IMR-90 (cell line): ENCODE data around the gene DHX38. TPM values are rescaled to one million over a fixed set of nuclear protein-coding genes. Genes with fewer than 3 reads are reported as not detected.

Experiments used
- ATAC-seq: fragments of 200-7000 bp; cut with Tn5 transposase; 2 replicates; pipeline ENCODE4 v1.9.1; 2020; ENCODE audit warnings: low read depth, mild to moderate bottlenecking, moderate library complexity
- BruUV-seq: library from RNA; stranded (reverse); fragments of 400-500 nt; replicated peaks from 2 replicates; lab custom pipeline; 2021; lab: Mats Ljungman, UMichigan
- CTCF ChIA-PET: fragments of 300-600 bp; formaldehyde crosslinking; extraction: SDS; loops from one replicate; lab custom pipeline; 2021; ENCODE audit warnings: antibody characterized with exemption; lab: Yijun Ruan, JAX
- POLR2A ChIA-PET: fragments of 300-600 bp; sonication (Branson Sonifier 250); formaldehyde crosslinking; loops from one replicate; lab custom pipeline; 2022; ENCODE audit warnings: antibody characterized with exemption; ENCODE audit not compliant: unreplicated experiment; lab: Charles Lee
- DNase-seq: peaks from one replicate; pipeline ENCODE4 v3.0.0; 2013
- H2AFZ ChIP-seq: replicated peaks from 2 replicates; pipeline ENCODE3; 2013; ENCODE audit warnings: low read length, mild to moderate bottlenecking; ENCODE audit not compliant: poor library complexity
- H2AK5ac ChIP-seq: 2 replicates; pipeline ENCODE4 v1.6.1; 2013; ENCODE audit warnings: low read depth, low read length, inconsistent platforms
- H2AK9ac ChIP-seq: replicated peaks from 2 replicates; pipeline ENCODE3; 2013; ENCODE audit warnings: mild to moderate bottlenecking, low read depth, low read length, moderate library complexity; ENCODE audit not compliant: poor library complexity
- H2BK120ac ChIP-seq: 2 replicates; pipeline ENCODE4 v1.6.1; 2013; ENCODE audit warnings: low read depth, low read length, inconsistent platforms
- H2BK15ac ChIP-seq: 3 replicates; pipeline ENCODE4 v1.6.1; 2013; ENCODE audit warnings: low read depth, low read length, inconsistent platforms
- H2BK20ac ChIP-seq: 2 replicates; pipeline ENCODE4 v1.6.1; 2013; ENCODE audit warnings: low read depth, mild to moderate bottlenecking, inconsistent platforms, low read length, moderate library complexity
- H2BK5ac ChIP-seq: 2 replicates; pipeline ENCODE4 v1.6.1; 2013; ENCODE audit warnings: mild to moderate bottlenecking, low read depth, low read length, inconsistent platforms; ENCODE audit not compliant: poor library complexity, severe bottlenecking
- H3K14ac ChIP-seq: replicated peaks from 2 replicates; pipeline ENCODE4 v1.6.1; 2013; ENCODE audit warnings: low read depth, low read length, inconsistent platforms
- H3K18ac ChIP-seq: 2 replicates; pipeline ENCODE4 v1.6.1; 2013; ENCODE audit warnings: low read depth, low read length, control low read depth
- H3K23ac ChIP-seq: 2 replicates; pipeline ENCODE4 v1.6.1; 2013; ENCODE audit warnings: low read depth, low read length, inconsistent platforms
- H3K27ac ChIP-seq: 2 replicates; pipeline ENCODE4 v1.5.1; 2013; ENCODE audit warnings: mild to moderate bottlenecking, control low read depth, low read length; ENCODE audit not compliant: insufficient read depth
- H3K27me3 ChIP-seq: 2 replicates; pipeline ENCODE4 v1.6.1; 2013; ENCODE audit warnings: low read length; ENCODE audit not compliant: control insufficient read depth, insufficient read depth
- H3K36me3 ChIP-seq: 2 replicates; pipeline ENCODE4 v1.6.1; 2013; ENCODE audit warnings: low read length, mixed read lengths; ENCODE audit not compliant: control insufficient read depth, insufficient read depth
- H3K4ac ChIP-seq: 2 replicates; pipeline ENCODE4 v1.6.1; 2013; ENCODE audit warnings: low read depth, low read length, inconsistent platforms
- H3K4me1 ChIP-seq: 2 replicates; pipeline ENCODE4 v1.6.1; 2013; ENCODE audit warnings: low read length, mixed read lengths; ENCODE audit not compliant: control insufficient read depth, insufficient read depth
- H3K4me2 ChIP-seq: 2 replicates; pipeline ENCODE4 v1.6.1; 2013; ENCODE audit warnings: low read depth, mild to moderate bottlenecking, control low read depth, low read length, moderate library complexity
- H3K4me3 ChIP-seq: 2 replicates; pipeline ENCODE4 v1.5.1; 2013; ENCODE audit warnings: low read depth, mild to moderate bottlenecking, control low read depth, low read length, moderate library complexity; ENCODE audit not compliant: insufficient read depth
- H3K56ac ChIP-seq: 2 replicates; pipeline ENCODE4 v1.6.1; 2013; ENCODE audit warnings: low read length, inconsistent platforms; ENCODE audit not compliant: insufficient read depth; ENCODE audit errors: extremely low read depth
- H3K79me1 ChIP-seq, 2 experiments: 2 replicates each; pipeline ENCODE4 v1.6.1; 2013; ENCODE audit warnings: low read length in 2 of 2, inconsistent platforms in 1 of 2, low read depth in 1 of 2
- H3K9ac ChIP-seq: 2 replicates; pipeline ENCODE4 v1.6.1; 2013; ENCODE audit warnings: low read depth, low read length, control low read depth
- H3K9me1 ChIP-seq: 2 replicates; pipeline ENCODE4 v1.6.1; 2013; ENCODE audit warnings: low read length, inconsistent platforms; ENCODE audit not compliant: insufficient read depth
- H3K9me3 ChIP-seq: 2 replicates; pipeline ENCODE4 v1.6.1; 2013; ENCODE audit warnings: low read length; ENCODE audit not compliant: control insufficient read depth, insufficient read depth
- H4K20me1 ChIP-seq: 2 replicates; pipeline ENCODE4 v1.6.1; 2013; ENCODE audit warnings: low read length, inconsistent platforms; ENCODE audit not compliant: insufficient read depth
- H4K5ac ChIP-seq: 2 replicates; pipeline ENCODE4 v1.6.1; 2013; ENCODE audit warnings: mild to moderate bottlenecking, low read depth, low read length, control low read depth
- H4K8ac ChIP-seq, 2 experiments: 2 replicates each; pipeline ENCODE4 v1.6.1; 2013; ENCODE audit warnings: low read depth in 2 of 2, low read length in 2 of 2, control low read depth in 1 of 2, inconsistent platforms in 1 of 2
- H4K91ac ChIP-seq: 2 replicates; pipeline ENCODE4 v1.6.1; 2013; ENCODE audit warnings: low read depth, low read length, inconsistent platforms; ENCODE audit not compliant: insufficient read depth
- BHLHE40 ChIP-seq: fragments of 150-350 bp; IDR thresholded peaks from 2 replicates; pipeline ENCODE4 v1.6.1; 2016; ENCODE audit warnings: mild to moderate bottlenecking, low read depth, low read length
- CEBPB ChIP-seq: IDR thresholded peaks from 2 replicates; pipeline ENCODE4 v1.6.1; 2012; ENCODE audit warnings: low read depth, low read length, improper control_type of control experiment
- CHD1 ChIP-seq: IDR thresholded peaks from 2 replicates; pipeline ENCODE4 v1.6.1; 2012; ENCODE audit warnings: low read depth, low read length, improper control_type of control experiment
- FOS ChIP-seq: fragments of 150-350 bp; IDR thresholded peaks from 2 replicates; pipeline ENCODE4 v1.6.1; 2016; ENCODE audit warnings: low read depth, low read length
- MAFK ChIP-seq: IDR thresholded peaks from 2 replicates; pipeline ENCODE4 v1.6.1; 2012; ENCODE audit warnings: low read depth, low read length, improper control_type of control experiment
- RAD21 ChIP-seq: IDR thresholded peaks from 2 replicates; pipeline ENCODE4 v1.6.1; 2012; ENCODE audit warnings: low read length, improper control_type of control experiment
- WGBS, 2 experiments: methylation state at CpG; one replicate each; pipeline versions ENCODE4 v1.1.5 to v1.1.7; 2013; ENCODE audit warnings: missing lambda C conversion rate in 2 of 2; ENCODE audit not compliant: insufficient read length in 1 of 2; ENCODE audit errors: extremely low coverage in 2 of 2; 5-methylcytosine and 5-hydroxymethylcytosine counted together
- dilution Hi-C: fragments of 300-500 bp; cut with HindIII; formaldehyde crosslinking; loops from one replicate; pipeline ENCODE4 v1.14.3; 2018; ENCODE audit warnings: low sequenced_read_pairs; ENCODE audit not compliant: unreplicated experiment
- in situ Hi-C: fragments of 300-500 bp; cut with MboI; formaldehyde crosslinking; loops from 3 replicates; pipeline ENCODE4 v1.14.3; 2019; ENCODE audit warnings: low sequenced_read_pairs, inconsistent platforms, mixed read lengths
- intact Hi-C: fragments of 100-400 bp; cut with micrococcal nuclease; formaldehyde crosslinking; loops from 2 replicates; pipeline ENCODE4 v1.10.0; 2022
- polyA plus RNA-seq, 3 experiments: library from polyadenylated mRNA; depleted of rRNA; stranded (reverse); fragments of >200 nt; gene quantifications; 2 replicates each; pipeline ENCODE4 v1.2.3, GENCODE V29; 2012; ENCODE audit warnings: low replicate concordance in 1 of 3
- total RNA-seq: library from RNA; depleted of rRNA; stranded (reverse); fragments of >200 nt; gene quantifications from 2 replicates; pipeline ENCODE4 v1.2.3, GENCODE V29; 2012

DHX38 gene
- total and polyA plus RNA-seq, 2 of the 4 experiments (the other 2 are of a cell fraction) = 45.4 to 49.6 TPM

GRCh38 chr16:72159386-72159785 is 65.7 kb downstream of the DHX38 start:
- H2BK20ac ChIP-seq = no peak overlapping the region
- no peaks in the 10 kb centered on the region for H3K79me1 ChIP-seq
- in situ Hi-C loops (no loop called here), intact Hi-C loops (no loop called here), dilution Hi-C loops (no loop called here)
- H3K4me1 ChIP-seq = no peaks in the 10 kb centered on the region
- no peak overlapping the region for H2AFZ ChIP-seq
- TF ChIP-seq CEBPB (no peak), MAFK (no peak), RAD21 (no peak), FOS (no peak), BHLHE40 (no peak), CHD1 (no peak)
- H2AK9ac ChIP-seq = no peak overlapping the region
- H3K36me3 ChIP-seq = no peaks in the 10 kb centered on the region
- no peak overlapping the region for H3K27ac ChIP-seq
- no peak overlapping the region for H3K18ac ChIP-seq
- no peak overlapping the region for H4K5ac ChIP-seq
- no peak overlapping the region for H2BK15ac ChIP-seq
- BruUV-seq = no TSS peak
- POLR2A ChIA-PET = no interaction called here
- H4K8ac ChIP-seq = no peak overlapping the region
- ATAC-seq (no peak), DNase-seq (no peak)
- H3K56ac ChIP-seq = no peak overlapping the region
- no peak overlapping the region for H3K4me2 ChIP-seq
- no peaks in the 10 kb centered on the region for H3K27me3 ChIP-seq
- no peak overlapping the region for H3K9ac ChIP-seq
- H3K23ac ChIP-seq = no peak overlapping the region
- no peak overlapping the region for H3K4ac ChIP-seq
- no peak overlapping the region for H3K14ac ChIP-seq
- H4K91ac ChIP-seq = no peak overlapping the region
- CTCF ChIA-PET = no interaction called here
- H2AK5ac ChIP-seq = no peak overlapping the region
- no CpG with 5 or more reads among the region's 2 CpGs for WGBS, 2 experiments
- H3K9me1 ChIP-seq = no peaks in the 10 kb centered on the region
- H2BK120ac ChIP-seq = no peak overlapping the region
- H3K9me3 ChIP-seq = no peaks in the 10 kb centered on the region
- H2BK5ac ChIP-seq = no peak overlapping the region
- no peak overlapping the region for H3K4me3 ChIP-seq
- H4K20me1 ChIP-seq = no peaks in the 10 kb centered on the region
